Ectodermal cell (in vitro differentiated cells): ENCODE results near the gene NHLRC3.

Source experiments
- H3K27ac ChIP-seq: 2 replicates; pipeline ENCODE4 v1.7.0; 2013; ENCODE audit warnings: mild to moderate bottlenecking, low read depth, low read length; ENCODE audit not compliant: insufficient read depth, poor library complexity, severe bottlenecking
- H3K27me3 ChIP-seq: 2 replicates; pipeline ENCODE4 v1.7.0; 2013; ENCODE audit warnings: mild to moderate bottlenecking, low read length; ENCODE audit not compliant: insufficient read depth, control insufficient read depth, poor library complexity, severe bottlenecking
- H3K36me3 ChIP-seq: one replicate; pipeline ENCODE4 v1.7.0; 2013; ENCODE audit warnings: low read length; ENCODE audit not compliant: control insufficient read depth, insufficient read depth
- H3K4me1 ChIP-seq: one replicate; pipeline ENCODE4 v1.7.0; 2013; ENCODE audit warnings: low read length; ENCODE audit not compliant: control insufficient read depth, insufficient read depth
- H3K4me3 ChIP-seq: 2 replicates; pipeline ENCODE4 v1.7.0; 2013; ENCODE audit warnings: low read depth, low read length, control low read depth; ENCODE audit not compliant: insufficient read depth
- H3K9me3 ChIP-seq: 2 replicates; pipeline ENCODE4 v1.7.0; 2013; ENCODE audit warnings: mild to moderate bottlenecking, low read length, moderate library complexity; ENCODE audit not compliant: control insufficient read depth
- WGBS, 2 experiments: methylation state at CpG; one replicate each; pipeline ENCODE4 v1.1.7; 2013; ENCODE audit warnings: missing lambda C conversion rate in 2 of 2; 5-methylcytosine and 5-hydroxymethylcytosine counted together

The NHLRC3 gene

GRCh38 chr13:39020853-39021462 lies 17.3 kb upstream of the NHLRC3 start:
- Histone ChIP-seq H3K27me3 (no peaks in the 10 kb centered on the region), H3K4me3 (no peak overlapping the region), H3K36me3 (peaks cover 29% of the 10 kb centered on the region), H3K27ac (no peak overlapping the region), H3K9me3 (no peaks in the 10 kb centered on the region), H3K4me1 (peaks cover 2% of the 10 kb centered on the region)
- WGBS, 2 experiments, result 86 to 91% methylated on average over 4 of the region's 4 CpGs

GRCh38 chr13:39023316-39023715 lies 14.9 kb upstream of the NHLRC3 start:
- Histone ChIP-seq H3K9me3 (no peaks in the 10 kb centered on the region), H3K27ac (no peak overlapping the region), H3K36me3 (peaks cover 38% of the 10 kb centered on the region), H3K27me3 (no peaks in the 10 kb centered on the region), H3K4me1 (peaks cover 2% of the 10 kb centered on the region), H3K4me3 (no peak overlapping the region)
- WGBS, 2 experiments, result 75 to 82% methylated on average over 2 of the region's 2 CpGs

- no peaks in the 10 kb centered on the region for H3K27me3 ChIP-seq
- peaks cover 38% of the 10 kb centered on the region for H3K36me3 ChIP-seq
- H3K4me3 ChIP-seq, result no peak overlapping the region
- H3K4me1 ChIP-seq, result peaks cover 2% of the 10 kb centered on the region
- no peaks in the 10 kb centered on the region for H3K9me3 ChIP-seq
- no peak overlapping the region for H3K27ac ChIP-seq
Measured at GRCh38 chr13:39023761-39024160, 14.5 kb upstream of the NHLRC3 start.

GRCh38 chr13:39025433-39025839 lies 12.8 kb upstream of the NHLRC3 start:
- Histone ChIP-seq H3K36me3 (peaks cover 38% of the 10 kb centered on the region), H3K4me3 (no peak overlapping the region), H3K27ac (no peak overlapping the region), H3K27me3 (no peaks in the 10 kb centered on the region), H3K9me3 (no peaks in the 10 kb centered on the region), H3K4me1 (peaks cover 2% of the 10 kb centered on the region)
- 23 to 43% methylated on average over 1 to 2 of the region's 2 CpGs for WGBS, 2 experiments

- 100% methylated on average over 1 of the region's 1 CpG for WGBS, 2 experiments
Measured at GRCh38 chr13:39032150-39032549, 6.1 kb upstream of the NHLRC3 start.

GRCh38 chr13:39034085-39034484 lies 4.2 kb upstream of the NHLRC3 start:
- Histone ChIP-seq H3K27me3 (no peaks in the 10 kb centered on the region), H3K4me1 (peaks cover 14% of the 10 kb centered on the region), H3K36me3 (no peaks in the 10 kb centered on the region), H3K9me3 (no peaks in the 10 kb centered on the region), H3K4me3 (no peak overlapping the region), H3K27ac (no peak overlapping the region)
- WGBS, 2 experiments, result 89 to 91% methylated on average over 1 of the region's 1 CpG

More at GRCh38 chr13:39032150-39032549, 6.1 kb upstream of the NHLRC3 start:
- Histone ChIP-seq H3K27me3 (no peaks in the 10 kb centered on the region), H3K4me1 (peaks cover 12% of the 10 kb centered on the region), H3K9me3 (no peaks in the 10 kb centered on the region), H3K27ac (no peak overlapping the region), H3K36me3 (peaks cover 6% of the 10 kb centered on the region), H3K4me3 (no peak overlapping the region)

- Histone ChIP-seq H3K9me3 (no peaks in the 10 kb centered on the region), H3K36me3 (no peaks in the 10 kb centered on the region), H3K27me3 (no peaks in the 10 kb centered on the region), H3K27ac (no peak overlapping the region), H3K4me3 (peak overlapping the region; percentile 95), H3K4me1 (peaks cover 19% of the 10 kb centered on the region)
- WGBS, 2 experiments, result 44 to 62% methylated on average over 2 of the region's 2 CpGs
Measured at GRCh38 chr13:39035204-39035603, 3.1 kb upstream of the NHLRC3 start.

- H3K27ac ChIP-seq, result no peak overlapping the region
- peak overlapping the region; percentile 95 for H3K4me3 ChIP-seq
- no peaks in the 10 kb centered on the region for H3K27me3 ChIP-seq
- no peaks in the 10 kb centered on the region for H3K36me3 ChIP-seq
- WGBS, 2 experiments, result 45 to 46% methylated on average over 2 of the region's 2 CpGs
- H3K9me3 ChIP-seq, result no peaks in the 10 kb centered on the region
- H3K4me1 ChIP-seq, result peaks cover 19% of the 10 kb centered on the region
Measured at GRCh38 chr13:39035799-39036198, 2.5 kb upstream of the NHLRC3 start.

- 1 to 5% methylated on average over 8 to 9 of the region's 9 CpGs for WGBS, 2 experiments
- Histone ChIP-seq H3K4me3 (peak overlapping the region; percentile 95), H3K27me3 (no peaks in the 10 kb centered on the region), H3K9me3 (no peaks in the 10 kb centered on the region), H3K27ac (no peak overlapping the region), H3K36me3 (no peaks in the 10 kb centered on the region), H3K4me1 (peaks cover 19% of the 10 kb centered on the region)
Measured at GRCh38 chr13:39036212-39036611, 2.0 kb upstream of the NHLRC3 start.

GRCh38 chr13:39037410-39037879 lies 811 bp upstream of the NHLRC3 start:
- 0% methylated on average over 39 of the region's 39 CpGs for WGBS, 2 experiments
- no peaks in the 10 kb centered on the region for H3K27me3 ChIP-seq
- peaks cover 19% of the 10 kb centered on the region for H3K4me1 ChIP-seq
- H3K36me3 ChIP-seq, result no peaks in the 10 kb centered on the region
- no peaks in the 10 kb centered on the region for H3K9me3 ChIP-seq
- H3K27ac ChIP-seq, result peak overlapping the region; percentile 93
- peak overlapping the region; percentile 95 for H3K4me3 ChIP-seq
